Activated CD8-positive, alpha-beta memory T cell treated with anti-CD3 and anti-CD28 coated beads for 48 hours (primary cell): ENCODE data around the gene ADAMTS4.

Experiments used
- DNase-seq, 3 experiments: peaks; one replicate each; pipeline ENCODE4 v3.0.0-alpha.2; 2020; ENCODE audit warnings: low read depth in 2 of 3, low spot score in 2 of 3

The ADAMTS4 gene

DNA sequence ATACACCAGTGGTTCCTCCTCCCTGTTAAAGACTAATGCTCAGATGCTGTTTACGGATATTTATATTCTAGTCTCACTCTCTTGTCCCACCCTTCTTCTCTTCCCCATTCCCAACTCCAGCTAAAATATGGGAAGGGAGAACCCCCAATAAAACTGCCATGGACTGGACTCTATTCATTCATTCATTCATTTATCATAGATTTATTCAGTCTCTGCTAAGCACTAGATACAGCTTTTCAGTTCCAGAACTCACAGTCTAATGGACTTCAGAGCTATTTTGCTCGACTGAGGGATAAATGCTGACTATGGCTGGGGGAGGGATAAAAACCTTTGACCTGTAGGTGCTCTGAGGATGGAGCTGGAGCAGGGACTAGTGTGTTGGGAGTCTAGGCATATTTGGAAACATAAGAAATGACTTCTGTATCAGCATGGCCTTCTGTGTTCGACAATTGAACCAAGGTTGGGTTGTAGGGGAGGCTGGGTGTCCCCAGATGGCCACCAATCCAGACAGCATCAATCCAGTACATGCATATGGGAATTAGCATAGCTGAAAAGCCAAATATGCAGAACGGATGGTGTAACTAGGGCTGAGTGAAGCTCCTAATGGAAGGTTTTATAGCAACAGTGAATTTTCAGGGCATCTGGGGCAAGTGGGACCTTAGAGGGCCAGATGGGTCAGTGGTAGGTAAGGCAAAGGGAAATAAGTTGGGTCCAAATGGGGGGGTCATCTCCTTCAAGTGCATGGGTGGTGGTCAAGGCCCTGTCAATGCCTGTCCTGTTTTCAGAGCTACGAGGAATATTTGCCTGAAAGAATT lies 20.4 kb upstream of the ADAMTS4 start:
- DNase-seq, result no peak

DNA sequence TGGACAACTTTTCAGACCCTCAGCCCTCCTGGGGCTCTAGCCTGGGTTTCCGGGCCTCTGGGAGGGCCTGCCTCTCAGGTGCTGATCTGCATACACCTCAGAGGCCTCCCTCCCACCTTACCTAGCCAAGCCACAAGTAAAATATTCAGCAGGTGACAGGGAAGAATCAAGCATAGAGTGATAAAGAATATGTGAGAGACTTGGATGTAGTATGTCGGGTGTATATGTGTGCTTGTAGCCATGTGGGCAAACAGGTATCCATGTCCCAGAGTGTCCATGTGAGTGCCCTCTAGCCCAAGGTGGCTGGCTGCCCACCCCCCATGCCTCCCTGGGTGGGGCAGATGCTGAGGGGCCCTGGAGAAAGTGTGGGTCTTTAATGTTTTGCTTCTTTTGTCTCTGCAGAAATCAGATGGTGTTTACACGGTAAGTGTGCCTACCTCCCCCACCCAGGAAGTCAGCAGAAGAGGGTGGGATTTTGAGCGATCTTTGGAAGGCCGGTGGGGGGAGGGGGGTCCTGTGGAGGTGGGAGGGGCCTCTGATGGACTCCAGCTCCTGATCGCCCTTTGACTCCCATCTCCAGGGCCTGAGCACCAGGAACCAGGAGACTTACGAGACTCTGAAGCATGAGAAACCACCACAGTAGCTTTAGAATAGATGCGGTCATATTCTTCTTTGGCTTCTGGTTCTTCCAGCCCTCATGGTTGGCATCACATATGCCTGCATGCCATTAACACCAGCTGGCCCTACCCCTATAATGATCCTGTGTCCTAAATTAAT lies 19.6 kb upstream of the ADAMTS4 start:
- no peak for DNase-seq

DNA sequence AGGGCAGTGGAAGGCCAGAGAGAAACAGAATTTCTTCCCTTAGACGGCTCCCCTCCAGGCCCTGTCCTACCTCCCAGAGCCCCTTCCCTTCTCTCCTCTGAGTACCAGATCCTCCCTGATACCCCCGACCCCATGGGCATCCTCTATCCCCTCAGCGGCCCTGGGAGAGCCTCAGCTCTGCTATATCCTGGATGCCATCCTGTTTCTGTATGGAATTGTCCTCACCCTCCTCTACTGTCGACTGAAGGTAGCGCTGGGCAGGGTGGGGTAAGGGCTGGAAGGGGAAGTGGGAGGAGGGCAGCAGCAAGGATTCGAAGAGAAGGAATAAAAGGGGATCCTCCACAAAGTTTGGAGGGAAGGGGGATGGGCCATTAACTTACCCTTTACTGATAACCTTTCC lies 19.0 kb upstream of the ADAMTS4 start:
- DNase-seq, result no peak

DNA sequence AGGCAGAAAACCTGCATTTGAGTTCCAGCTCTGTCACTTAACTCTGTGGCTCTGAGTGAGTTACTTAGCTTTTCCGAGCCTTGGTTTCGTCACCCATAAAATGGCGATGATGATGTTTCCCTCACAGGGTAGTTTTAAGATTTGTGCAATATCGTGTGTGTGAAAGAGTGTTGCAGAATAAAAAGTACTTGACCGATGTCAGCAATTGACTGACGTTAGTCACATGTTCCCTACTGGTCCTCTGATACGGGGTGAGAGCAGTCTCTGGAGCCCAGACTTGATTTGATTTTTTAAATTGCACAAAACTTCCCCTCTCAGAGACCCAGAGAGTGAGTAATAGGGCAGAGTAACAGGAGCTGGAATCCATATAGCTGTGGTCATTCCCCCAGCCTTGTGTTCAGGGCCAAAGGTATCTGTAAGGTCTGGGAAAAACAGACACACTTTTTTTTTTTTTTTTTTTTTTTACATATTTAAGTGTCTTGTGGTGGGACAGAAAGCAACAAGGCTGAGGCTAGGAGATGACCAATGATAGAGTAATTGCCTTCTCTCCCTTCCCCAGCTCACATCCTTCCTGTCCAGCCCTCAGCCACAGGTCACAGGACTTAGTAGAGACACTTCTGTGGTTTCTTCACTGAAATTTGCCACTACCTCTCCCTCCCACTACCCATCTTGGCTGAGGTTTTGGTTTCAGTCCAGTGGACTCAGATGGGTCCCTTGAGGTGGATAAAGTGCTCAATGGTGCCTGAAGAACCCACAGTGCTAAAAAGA lies 18.3 kb upstream of the ADAMTS4 start:
- DNase-seq, result no peak

DNA sequence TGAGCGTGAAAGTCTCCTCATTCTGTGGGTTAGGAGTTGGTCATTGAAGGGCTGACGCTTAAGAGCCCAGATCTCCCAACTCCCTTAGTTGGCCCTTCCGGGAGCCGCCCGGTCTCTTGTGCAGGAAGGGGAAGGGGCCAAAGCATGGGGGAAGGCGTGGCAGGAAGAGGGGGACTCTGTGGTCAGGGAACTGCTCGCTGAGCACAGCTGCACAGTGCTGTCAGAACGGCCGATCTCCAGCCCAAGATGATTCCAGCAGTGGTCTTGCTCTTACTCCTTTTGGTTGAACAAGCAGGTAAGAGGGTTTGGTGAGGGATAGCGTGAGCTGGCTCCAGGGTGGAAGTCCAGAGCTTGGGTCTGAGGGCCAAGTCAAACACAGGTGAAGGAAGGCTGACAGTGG lies 16.2 kb upstream of the ADAMTS4 start, which contains the start of gene FCER1G:
FCER1G (plus strand) TSS at position 220 of the 400 bp plus-strand sequence; CDS start at position 247, 27 bp downstream.
- no peak for DNase-seq

DNA sequence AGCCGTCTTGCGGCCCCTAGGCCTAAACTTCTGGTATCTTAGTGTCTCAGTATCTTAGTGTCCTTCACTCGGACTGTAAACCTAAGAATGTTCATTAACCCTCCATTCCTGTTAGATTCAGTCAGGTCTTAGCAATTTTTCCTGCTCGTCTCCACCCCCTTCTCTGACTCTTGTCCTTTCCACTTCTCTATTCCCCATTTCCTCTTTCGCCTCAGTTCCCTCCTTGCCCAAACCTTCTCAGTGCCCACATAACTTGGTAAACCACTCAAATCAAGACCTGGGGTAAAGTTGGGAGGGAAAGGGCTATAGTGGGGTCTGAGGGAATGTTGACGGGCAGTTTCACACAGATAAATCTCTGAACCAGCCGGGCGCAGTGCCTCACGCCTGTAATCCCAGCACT lies 15.5 kb upstream of the ADAMTS4 start:
- no peak for DNase-seq

DNA sequence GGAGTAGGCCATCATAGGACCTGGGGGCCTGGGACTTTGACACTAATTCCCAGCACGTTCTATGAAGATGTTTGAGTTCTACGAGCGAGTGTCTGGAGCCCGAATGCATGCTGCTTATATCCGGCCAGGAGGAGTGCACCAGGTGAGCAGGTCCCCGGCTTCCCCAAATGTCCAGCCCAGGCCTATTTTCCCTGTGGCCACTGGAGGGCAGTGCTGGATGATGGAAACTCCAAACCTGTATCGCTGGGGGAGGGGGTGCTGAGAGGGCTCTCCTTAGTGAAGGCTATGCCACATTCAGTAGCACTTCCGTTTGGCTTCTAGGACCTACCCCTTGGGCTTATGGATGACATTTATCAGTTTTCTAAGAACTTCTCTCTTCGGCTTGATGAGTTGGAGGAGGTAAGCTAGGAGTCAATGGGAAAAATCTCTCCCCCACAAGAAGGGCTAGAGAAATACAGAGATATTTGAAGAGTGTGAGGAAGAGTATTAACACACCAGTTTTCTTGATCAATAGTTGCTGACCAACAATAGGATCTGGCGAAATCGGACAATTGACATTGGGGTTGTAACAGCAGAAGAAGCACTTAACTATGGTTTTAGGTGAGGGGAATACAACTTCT lies 11.0 kb upstream of the ADAMTS4 start:
- DNase-seq, result peak in 1 of 3 experiments; percentile 45

DNA sequence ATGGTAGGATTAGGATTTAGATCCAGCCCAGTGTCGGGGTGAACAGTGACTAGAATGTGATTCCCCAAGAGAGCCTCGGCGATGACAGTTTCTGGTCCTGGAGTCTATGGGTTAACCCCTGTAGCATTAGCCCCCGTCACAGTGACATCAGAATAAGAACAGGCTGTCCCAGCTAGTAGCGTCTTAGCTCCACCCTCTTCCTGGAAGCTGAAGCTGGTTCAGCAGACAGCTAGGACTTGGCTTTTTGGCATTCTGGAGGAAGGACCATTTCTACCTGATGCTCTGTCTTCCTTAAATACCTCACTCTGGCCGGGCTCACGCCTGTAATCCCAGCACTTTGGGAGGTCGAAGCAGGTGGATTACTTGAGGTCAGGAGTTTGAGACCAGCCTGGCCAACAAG lies 8.3 kb upstream of the ADAMTS4 start:
- no peak for DNase-seq

DNA sequence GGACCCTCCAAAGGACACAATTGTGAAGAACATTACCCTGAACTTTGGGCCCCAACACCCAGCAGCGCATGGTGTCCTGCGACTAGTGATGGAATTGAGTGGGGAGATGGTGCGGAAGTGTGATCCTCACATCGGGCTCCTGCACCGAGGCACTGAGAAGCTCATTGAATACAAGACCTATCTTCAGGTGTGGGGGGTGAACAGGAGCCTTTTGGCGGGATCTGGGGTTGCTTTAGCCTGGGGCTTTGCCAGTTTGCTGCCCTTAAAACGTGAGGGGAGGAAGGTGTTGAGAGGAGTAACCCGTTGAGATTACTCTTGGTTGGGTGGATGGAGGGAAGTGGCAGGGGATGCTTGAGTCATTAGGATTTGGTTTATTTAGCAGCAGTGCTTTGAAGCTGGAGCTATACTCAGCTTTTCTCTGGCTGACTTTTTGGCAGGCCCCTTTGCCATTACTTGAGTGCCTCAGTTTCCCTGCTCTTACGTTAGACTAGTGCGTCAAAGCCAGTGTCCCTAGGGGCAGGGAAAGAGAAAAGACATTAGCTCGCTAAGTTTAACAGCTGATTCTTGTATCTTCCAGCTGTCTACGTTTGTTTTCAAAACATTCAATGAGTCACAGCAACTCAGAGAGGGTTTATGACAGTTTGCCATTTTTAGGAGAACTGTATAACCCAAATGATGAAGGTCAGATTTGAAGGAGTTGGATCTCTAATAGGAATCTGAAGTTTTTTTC lies 7.7 kb upstream of the ADAMTS4 start:
- no peak for DNase-seq

DNA sequence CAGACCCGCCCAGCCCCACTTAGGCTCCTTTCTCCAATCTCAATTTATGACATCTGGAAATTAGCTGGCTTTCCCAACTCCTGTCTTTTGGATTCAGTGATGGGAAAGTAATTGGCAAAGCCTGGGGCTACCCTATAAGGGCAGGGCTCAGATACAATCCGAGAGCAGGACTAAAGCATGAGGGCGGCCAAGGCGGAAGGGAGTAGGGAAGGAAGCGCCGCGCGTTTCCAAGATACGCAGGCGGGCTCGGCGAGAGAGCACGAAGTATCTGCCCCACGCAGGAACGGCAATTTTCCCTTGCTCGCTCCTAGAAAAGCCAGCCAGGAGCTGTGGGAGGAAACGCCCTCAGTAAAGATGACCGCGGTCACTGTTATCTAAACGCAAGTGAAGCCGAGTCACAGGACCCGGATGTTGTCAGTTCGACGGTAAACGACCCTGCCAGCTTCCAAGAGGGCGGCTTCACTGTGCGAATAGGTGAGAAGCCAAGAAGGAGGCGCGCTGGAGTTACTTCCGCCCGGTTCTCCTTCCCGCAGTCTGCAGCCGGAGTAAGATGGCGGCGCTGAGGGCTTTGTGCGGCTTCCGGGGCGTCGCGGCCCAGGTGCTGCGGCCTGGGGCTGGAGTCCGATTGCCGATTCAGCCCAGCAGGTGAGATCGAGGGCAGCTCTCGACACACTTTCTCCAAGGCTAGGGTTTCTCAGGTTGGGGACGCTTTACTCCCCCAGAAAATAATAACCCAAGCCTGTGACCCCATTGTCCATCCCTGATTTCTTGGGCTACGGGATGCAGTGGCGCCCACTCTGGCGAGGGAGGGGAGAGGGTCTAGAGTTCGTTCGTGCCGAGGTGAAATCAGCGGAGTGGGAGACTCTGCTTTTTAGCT lies 3.2 kb upstream of the ADAMTS4 start, which contains the start of gene NDUFS2:
NDUFS2 (plus strand) TSS at position 532 of the 877 bp plus-strand sequence; CDS start at position 551, 19 bp downstream.
- peak; percentile 72 to 85 (median 83) for DNase-seq

DNA sequence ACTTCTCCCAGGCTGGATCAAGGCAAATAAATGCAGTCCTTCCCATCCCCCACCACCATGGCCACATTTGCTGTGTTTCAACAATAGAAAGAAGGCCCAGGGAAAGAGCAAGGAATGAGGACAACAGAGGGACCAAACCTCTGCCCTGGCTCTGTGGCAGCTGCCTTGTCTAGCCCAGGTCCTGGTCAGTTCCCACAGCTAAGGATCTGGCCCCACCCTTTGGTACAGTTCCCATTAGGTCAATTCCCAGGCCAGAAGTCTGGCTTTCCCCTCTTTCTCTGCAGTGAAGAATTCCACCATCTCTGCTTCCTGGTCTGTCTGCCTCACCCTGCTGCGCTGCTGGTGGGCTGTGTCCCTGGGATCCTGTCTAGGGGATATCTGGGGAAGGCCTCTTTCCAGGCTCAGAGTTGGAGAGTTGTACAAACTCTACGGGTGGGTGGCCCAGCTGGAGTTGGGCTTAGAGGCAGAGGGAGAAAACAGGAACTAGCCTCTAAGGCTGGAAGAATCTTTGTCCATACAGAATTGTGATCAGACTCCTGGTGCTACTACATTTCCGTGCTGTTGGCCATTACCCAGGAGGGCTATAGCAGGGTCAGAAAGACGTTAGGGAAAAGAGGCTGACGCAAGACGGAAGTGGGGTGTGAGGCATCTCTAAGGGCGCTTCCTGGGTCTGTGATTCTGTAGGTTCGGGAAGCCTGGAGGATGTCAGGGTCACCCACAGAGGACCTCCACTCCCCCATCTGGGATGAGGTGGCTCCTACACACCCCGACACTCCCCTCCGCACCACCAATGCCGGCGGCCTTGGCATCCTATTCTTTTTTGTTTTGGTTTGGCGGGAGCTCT lies 2.4 kb upstream of the ADAMTS4 start:
- DNase-seq, result no peak

DNA sequence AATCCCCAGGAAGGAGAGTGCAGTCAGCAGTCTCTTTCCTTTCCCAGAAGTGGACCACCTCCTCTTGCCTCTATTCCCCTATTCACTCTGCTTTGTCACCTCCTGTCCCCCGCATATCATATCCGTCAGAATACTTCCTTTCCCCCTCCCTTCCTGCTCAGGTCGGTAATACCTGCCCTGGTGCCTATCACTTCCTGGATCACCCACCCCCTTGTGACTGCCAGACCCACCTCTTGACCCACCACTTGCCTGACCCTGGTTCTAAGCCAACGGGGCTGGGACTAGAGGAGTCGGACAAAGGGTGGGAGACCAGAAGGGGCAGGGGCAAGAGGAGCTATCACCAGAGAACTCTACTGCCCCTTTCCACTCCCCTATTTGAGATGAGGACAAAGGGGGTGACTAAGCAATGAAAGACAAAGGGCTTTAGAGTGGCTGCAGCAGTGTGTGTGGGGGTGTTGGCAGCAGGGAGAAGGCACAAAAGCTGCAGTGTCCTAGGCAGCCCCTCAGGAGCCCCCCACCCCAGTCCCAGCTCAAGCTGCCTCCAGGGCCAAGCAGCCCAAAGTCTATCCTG lies 1.7 kb upstream of the ADAMTS4 start:
- no peak for DNase-seq

DNA sequence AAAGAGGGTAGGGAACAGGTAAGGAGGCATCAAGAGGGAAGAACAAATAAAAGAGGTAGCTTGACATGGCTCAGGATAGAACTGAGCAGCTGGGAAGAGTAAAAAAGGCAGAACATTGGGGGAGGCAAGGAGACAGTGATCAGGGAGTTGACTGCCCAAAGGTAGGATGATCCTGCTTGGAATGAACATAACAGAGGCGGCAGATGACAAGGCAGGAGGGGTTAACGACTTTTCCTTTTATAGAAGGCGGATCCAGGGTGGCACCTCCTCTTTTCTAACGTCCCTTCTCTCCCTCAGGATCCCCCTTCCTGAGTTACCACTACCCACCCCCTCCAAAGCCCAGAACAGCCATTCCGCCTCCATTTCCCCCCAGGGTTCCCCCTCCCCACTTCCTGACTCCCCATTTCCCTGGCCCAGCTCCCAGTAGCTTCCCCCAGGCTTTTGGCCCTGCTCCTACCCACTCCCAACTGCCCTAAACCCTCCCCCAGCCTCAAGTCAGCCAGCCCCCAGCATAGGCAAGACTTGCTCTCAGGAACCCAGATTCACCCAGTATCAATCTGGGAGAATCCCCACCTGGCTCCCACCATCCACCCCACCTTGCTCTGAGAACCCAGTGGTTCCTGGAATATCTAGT lies 769 bp upstream of the ADAMTS4 start:
- DNase-seq, result no peak

DNA sequence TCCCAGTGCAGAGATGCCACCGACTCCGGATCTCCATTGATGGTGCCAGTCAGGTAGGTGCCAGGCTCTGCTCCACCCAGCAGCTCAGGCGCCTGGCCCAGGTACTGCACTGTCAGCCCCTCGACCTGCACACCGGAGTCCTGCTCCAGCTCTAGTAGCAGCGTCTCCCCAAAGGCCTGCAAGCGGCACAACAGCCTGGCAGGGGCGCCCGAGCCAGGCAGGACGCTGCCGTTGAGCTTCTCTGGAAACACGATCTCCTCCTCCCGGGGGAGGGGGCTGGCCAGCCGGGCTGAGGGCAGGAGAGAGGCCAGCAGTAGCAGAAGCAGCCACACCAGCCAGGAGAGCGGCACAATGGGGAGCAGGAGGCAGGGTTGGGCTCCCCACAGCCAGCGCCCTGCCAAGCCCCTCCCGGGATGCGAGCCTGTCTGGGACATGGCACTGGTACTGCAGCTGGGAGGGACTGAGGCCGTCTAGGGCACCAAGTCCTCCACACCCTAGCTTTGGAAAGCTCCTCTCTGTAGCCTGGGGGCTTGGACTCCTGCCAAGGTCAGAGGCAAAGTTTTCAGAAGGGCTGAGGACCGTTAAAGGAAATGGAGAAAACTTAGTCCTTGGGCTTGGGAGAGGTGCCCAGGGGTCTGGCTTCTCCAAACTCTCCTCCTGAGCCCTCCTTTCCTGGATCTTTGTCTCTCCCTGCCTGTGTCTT lies 509 bp downstream of the ADAMTS4 start:
- no peak for DNase-seq

DNA sequence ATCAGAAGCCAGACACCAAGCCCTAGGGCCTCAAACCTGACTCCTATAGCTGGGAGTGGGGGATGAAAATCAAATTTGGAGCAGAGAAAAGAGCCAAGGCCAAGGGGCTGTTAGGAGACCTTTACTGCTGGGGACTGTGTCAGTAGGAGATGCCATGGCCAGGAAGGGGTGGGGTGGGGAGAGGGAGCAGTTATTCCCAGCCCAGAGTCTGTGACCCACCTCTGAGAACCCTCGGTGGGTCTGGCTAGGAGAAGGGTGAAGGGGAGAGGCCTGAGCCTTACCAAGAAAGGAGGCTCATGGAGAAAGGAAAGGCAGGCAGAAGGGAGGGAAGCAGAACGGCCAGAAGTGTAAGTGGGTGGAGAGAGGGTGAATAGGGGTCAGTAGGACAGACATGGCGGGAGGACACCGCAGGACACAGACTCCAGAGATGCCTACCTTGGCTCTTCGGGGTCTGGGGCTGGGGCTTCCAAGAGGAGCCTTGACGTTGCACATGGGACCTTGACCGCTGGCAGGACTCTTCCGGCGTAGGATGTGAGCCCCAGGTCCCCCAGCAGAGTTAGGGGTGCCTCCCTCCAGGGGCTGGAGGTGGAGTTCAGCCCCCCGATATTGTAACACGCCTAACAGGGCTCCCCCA lies 1.2 kb downstream of the ADAMTS4 start:
- DNase-seq, result no peak
